BJ (cell line): Measurements from ENCODE around the gene PDE4D. TPM values are rescaled to one million over a fixed set of nuclear protein-coding genes. Genes with fewer than 3 reads are reported as not detected.
A peak's percentile ranks its signal among the peaks of the same experiment; 100 is the strongest.

Experiments
- CTCF ChIA-PET: fragments of 350-600 bp; formaldehyde crosslinking; extraction: SDS; loops from one replicate; lab custom pipeline; 2021; ENCODE audit warnings: antibody characterized with exemption, inconsistent platforms; lab: Yijun Ruan, JAX
- POLR2A ChIA-PET: fragments of 300-600 bp; sonication (Branson Sonifier 250); formaldehyde crosslinking; extraction: SDS; loops from one replicate; lab custom pipeline; 2021; ENCODE audit warnings: antibody characterized with exemption; lab: Charles Lee
- DNase-seq: peaks from one replicate; pipeline ENCODE4 v3.0.0-alpha.2; 2011; ENCODE audit warnings: low read depth
- H3K27me3 ChIP-seq: 2 replicates; pipeline ENCODE4 v1.6.0; 2011; ENCODE audit warnings: low read length; ENCODE audit not compliant: control insufficient read depth, insufficient read depth
- H3K36me3 ChIP-seq: 2 replicates; pipeline ENCODE4 v1.5.1; 2011; ENCODE audit warnings: low read length; ENCODE audit not compliant: control insufficient read depth, insufficient read depth
- H3K4me3 ChIP-seq: 2 replicates; pipeline ENCODE4 v1.5.1; 2011; ENCODE audit warnings: low read depth, mild to moderate bottlenecking, control low read depth, low read length
- CTCF ChIP-seq: IDR thresholded peaks from 2 replicates; pipeline ENCODE4 v1.5.1; 2011; ENCODE audit warnings: low read depth, mild to moderate bottlenecking, control low read depth, inconsistent platforms, low read length, moderate library complexity; ENCODE audit not compliant: insufficient read depth
- polyA plus RNA-seq: library from polyadenylated mRNA; depleted of rRNA; stranded (reverse); fragments of >200 nt; gene quantifications from 2 replicates; pipeline ENCODE4 v1.2.3, GENCODE V29; 2011

The PDE4D gene
- polyA plus RNA-seq, 1 experiment, result 2.8 TPM

- TF ChIP-seq CTCF, result no peak
- Histone ChIP-seq H3K36me3 (no peaks in the 10 kb centered on the region), H3K4me3 (no peak overlapping the region), H3K27me3 (no peaks in the 10 kb centered on the region; the same call in 1 of the 2 replicates)
- ChIA-PET CTCF (no interaction called here), POLR2A (no interaction called here)
- no peak for DNase-seq
Measured at GRCh38 chr5:59089767-59090166, 803.8 kb downstream of the PDE4D start.

GRCh38 chr5:59088546-59088945 lies 805.0 kb downstream of the PDE4D start:
- ChIA-PET POLR2A (no interaction called here), CTCF (interaction anchor here (1.0 kb wide), 1 partner anchor 47 kb away, joined by 3 read pairs; no protein-coding TSS in a partner anchor)
- no peaks in the 10 kb centered on the region; the same call in 1 of the 2 replicates for H3K27me3 ChIP-seq
- no peak overlapping the region for H3K4me3 ChIP-seq
- no peak for DNase-seq
- no peak for TF ChIP-seq CTCF
- no peaks in the 10 kb centered on the region for H3K36me3 ChIP-seq

GRCh38 chr5:59086024-59086423 lies 807.5 kb downstream of the PDE4D start:
- no peaks in the 10 kb centered on the region for H3K36me3 ChIP-seq
- DNase-seq, result no peak
- no peaks in the 10 kb centered on the region; the same call in 1 of the 2 replicates for H3K27me3 ChIP-seq
- POLR2A ChIA-PET, result no interaction called here
- no peak overlapping the region for H3K4me3 ChIP-seq
- TF ChIP-seq CTCF, result no peak
- CTCF ChIA-PET, result interaction anchor here (1.0 to 1.3 kb wide), 3 partner anchors 10 to 20 kb away, joined by 3 to 5 read pairs (median 4); no protein-coding TSS in a partner anchor

- Histone ChIP-seq H3K36me3 (no peaks in the 10 kb centered on the region), H3K4me3 (no peak overlapping the region), H3K27me3 (no peaks in the 10 kb centered on the region)
- TF ChIP-seq CTCF, result no peak
- DNase-seq, result no peak
- POLR2A ChIA-PET, result no interaction called here
- CTCF ChIA-PET, result no interaction called here
Measured at GRCh38 chr5:59081693-59082092, 811.8 kb downstream of the PDE4D start.

- POLR2A ChIA-PET, result no interaction called here
- H3K36me3 ChIP-seq, result no peaks in the 10 kb centered on the region
- no peaks in the 10 kb centered on the region for H3K27me3 ChIP-seq
- no peak overlapping the region for H3K4me3 ChIP-seq
- DNase-seq, result peak; percentile 70
- TF ChIP-seq CTCF, result no peak
- CTCF ChIA-PET, result interaction anchor here (0.9 to 1.5 kb wide), 5 partner anchors 9 to 70 kb away, joined by 3 to 5 read pairs (median 3); no protein-coding TSS in a partner anchor
Measured at GRCh38 chr5:59079622-59080620, 813.6 kb downstream of the PDE4D start.
